Progenitor cell of endocrine pancreas (in vitro differentiated cells): ENCODE data around the gene DNAJC16. TPM values are rescaled to one million over a fixed set of nuclear protein-coding genes. Genes with fewer than 3 reads are reported as not detected.

ENCODE experiments used
- DNase-seq: peaks from one replicate; pipeline ENCODE4 v3.0.0; 2021; ENCODE audit warnings: low spot score; ENCODE audit not compliant: unreplicated experiment
- H3K27ac Mint-ChIP-seq: 2 replicates; pipeline ENCODE4 v1.8.0; 2021; ENCODE audit warnings: mild to moderate bottlenecking, moderate library complexity, mixed read lengths
- H3K27me3 Mint-ChIP-seq: 2 replicates; pipeline ENCODE4 v1.8.0; 2021; ENCODE audit warnings: mixed read lengths
- H3K36me3 Mint-ChIP-seq: 2 replicates; pipeline ENCODE4 v1.8.0; 2022; ENCODE audit warnings: mixed read lengths; ENCODE audit not compliant: insufficient read depth
- H3K4me1 Mint-ChIP-seq: 2 replicates; pipeline ENCODE4 v1.8.0; 2021; ENCODE audit warnings: low read depth, mixed read lengths
- H3K4me3 Mint-ChIP-seq: 2 replicates; pipeline ENCODE4 v1.8.0; 2021; ENCODE audit warnings: low read depth, mild to moderate bottlenecking, moderate library complexity, mixed read lengths
- H3K9me3 Mint-ChIP-seq: 2 replicates; pipeline ENCODE4 v1.8.0; 2021; ENCODE audit warnings: low read depth, mixed read lengths
- CTCF ChIP-seq: fragments of 200-600 bp; sonication (generic); IDR thresholded peaks from one replicate; pipeline ENCODE4 v1.5.0; 2021; ENCODE audit warnings: antibody characterized with exemption, mild to moderate bottlenecking; ENCODE audit not compliant: unreplicated experiment
- total RNA-seq: library from RNA; stranded (reverse); gene quantifications from 2 replicates; pipeline ENCODE4 v1.2.1, GENCODE V29; 2021

The DNAJC16 gene
- total RNA-seq, 1 donor from 2014 or later = 37.7 TPM

- Mint-ChIP-seq H3K27ac (no peak overlapping the region), H3K9me3 (no peaks in the 10 kb centered on the region), H3K36me3 (peaks cover 4% of the 10 kb centered on the region), H3K4me3 (no peak overlapping the region), H3K27me3 (peaks cover 5% of the 10 kb centered on the region), H3K4me1 (no peaks in the 10 kb centered on the region)
- no peak for DNase-seq
- TF ChIP-seq CTCF = no peak
Observed at GRCh38 chr1:15579683-15580047, 53.0 kb downstream of the DNAJC16 start.

- peaks cover 5% of the 10 kb centered on the region for H3K27me3 Mint-ChIP-seq
- peaks cover 2% of the 10 kb centered on the region for H3K9me3 Mint-ChIP-seq
- no peak overlapping the region for H3K27ac Mint-ChIP-seq
- no peak overlapping the region for H3K4me3 Mint-ChIP-seq
- H3K4me1 Mint-ChIP-seq = no peaks in the 10 kb centered on the region
- TF ChIP-seq CTCF = no peak
- no peak for DNase-seq
- H3K36me3 Mint-ChIP-seq = no peaks in the 10 kb centered on the region
Observed at GRCh38 chr1:15583016-15583706, 56.5 kb downstream of the DNAJC16 start.

- TF ChIP-seq CTCF = peak; percentile 67
- peak; percentile 52 for DNase-seq
- Mint-ChIP-seq H3K4me3 (peak within 1 kb of the TSS; percentile 65), H3K27me3 (peaks cover 5% of the 10 kb centered on the region), H3K27ac (no peak within 1 kb of the TSS), H3K36me3 (no peaks in the 10 kb centered on the region), H3K4me1 (no peaks in the 10 kb centered on the region), H3K9me3 (peaks cover 4% of the 10 kb centered on the region)
Observed at GRCh38 chr1:15584489-15585363, 58.1 kb downstream of the DNAJC16 start, which contains the start of gene AGMAT. AGMAT (minus strand) TSS chr1:15585051; CDS start chr1:15584967, 84 bp downstream.

- no peaks in the 10 kb centered on the region for H3K36me3 Mint-ChIP-seq
- peaks cover 2% of the 10 kb centered on the region for H3K4me1 Mint-ChIP-seq
- DNase-seq = no peak
- no peak for TF ChIP-seq CTCF
- H3K9me3 Mint-ChIP-seq = peaks cover 4% of the 10 kb centered on the region
- no peak overlapping the region for H3K27ac Mint-ChIP-seq
- no peak overlapping the region for H3K4me3 Mint-ChIP-seq
- H3K27me3 Mint-ChIP-seq = peaks cover 8% of the 10 kb centered on the region
Observed at GRCh38 chr1:15592285-15592684, 65.6 kb downstream of the DNAJC16 start.

DNA sequence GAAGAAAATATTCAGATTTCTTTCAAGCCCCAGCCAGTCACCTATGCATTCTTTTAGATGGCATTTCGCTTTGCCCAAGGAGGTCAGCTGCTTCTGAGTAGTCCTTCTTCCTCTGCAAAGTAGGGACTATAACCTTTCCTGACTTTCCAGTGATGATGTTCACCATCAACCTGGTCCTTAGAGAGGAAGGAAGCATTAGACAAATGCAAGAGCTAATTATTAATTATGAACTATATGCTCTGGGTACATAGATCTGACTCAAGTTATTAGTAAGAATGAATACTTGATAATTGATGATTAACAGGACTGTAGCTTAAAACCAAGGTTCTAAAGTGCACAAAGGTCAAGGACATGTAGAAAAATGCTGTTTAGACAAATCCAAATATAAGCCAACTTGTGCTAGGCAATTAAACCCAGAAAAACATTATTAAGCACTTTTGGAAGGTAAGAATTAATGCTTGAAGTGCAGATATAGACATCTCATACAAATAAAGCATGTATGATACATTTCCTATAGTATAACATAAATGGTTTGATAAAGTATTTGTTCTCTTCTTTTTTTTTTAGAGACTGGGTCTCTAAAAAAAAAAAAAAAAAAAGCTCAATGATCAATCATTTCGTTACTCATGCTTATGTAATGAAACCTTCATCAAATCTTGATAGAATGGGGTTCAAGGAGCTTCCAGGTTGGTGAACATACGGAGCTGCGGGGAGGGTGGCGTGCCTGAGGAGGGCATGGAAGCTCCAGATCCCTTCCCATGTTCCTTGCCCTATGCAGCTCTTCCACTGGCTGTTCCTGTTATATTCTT is 69.4 kb downstream of the DNAJC16 start:
- no peaks in the 10 kb centered on the region for H3K9me3 Mint-ChIP-seq
- H3K27me3 Mint-ChIP-seq = peaks cover 11% of the 10 kb centered on the region
- H3K36me3 Mint-ChIP-seq = no peaks in the 10 kb centered on the region
- DNase-seq = no peak
- no peak overlapping the region for H3K4me3 Mint-ChIP-seq
- peaks cover 2% of the 10 kb centered on the region for H3K4me1 Mint-ChIP-seq
- no peak for TF ChIP-seq CTCF
- no peak overlapping the region for H3K27ac Mint-ChIP-seq
